ENCODE data around the gene FAM78A. TPM values are rescaled to one million over a fixed set of nuclear protein-coding genes. Genes with fewer than 3 reads are reported as not detected.

FAM78A gene
- polyA plus RNA-seq, 1 donor from 2014 or later: 0.47 TPM

DNA sequence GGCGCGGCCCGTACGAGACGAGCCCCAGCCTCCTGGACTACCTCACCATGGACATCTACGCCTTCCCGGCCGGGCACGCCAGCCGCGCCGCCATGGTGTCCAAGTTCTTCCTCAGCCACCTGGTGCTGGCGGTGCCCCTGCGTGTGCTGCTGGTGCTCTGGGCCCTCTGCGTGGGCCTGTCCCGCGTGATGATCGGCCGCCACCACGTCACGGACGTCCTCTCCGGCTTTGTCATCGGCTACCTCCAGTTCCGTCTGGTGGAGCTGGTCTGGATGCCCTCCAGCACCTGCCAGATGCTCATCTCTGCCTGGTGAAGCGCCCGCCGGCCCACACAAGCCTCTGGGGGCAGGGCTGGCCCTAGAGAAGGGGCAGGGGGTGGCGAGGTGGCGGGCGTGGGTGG is 31.7 kb upstream of the FAM78A start:
- H3K9ac ChIP-seq (ENCODE audit: low read length): no peak overlapping the region
- no peak overlapping the region for H2AFZ ChIP-seq (ENCODE audit: low read depth, low read length)
- no peaks in the 10 kb centered on the region for H3K36me3 ChIP-seq (ENCODE audit: insufficient read depth, low read length)
- H3K27me3 ChIP-seq (ENCODE audit: insufficient read depth, low read depth, low read length): no peaks in the 10 kb centered on the region
- no peaks in the 10 kb centered on the region for H4K20me1 ChIP-seq (ENCODE audit: insufficient read depth)
- no peaks in the 10 kb centered on the region for H3F3A ChIP-seq (ENCODE audit: insufficient read depth, low read length, poor library complexity, severe bottlenecking)
- H3K9me3 ChIP-seq (ENCODE audit: low read length): no peaks in the 10 kb centered on the region
- TF ChIP-seq SMC3 (conservative IDR thresholded peaks at IDR 0.05; ENCODE audit: poor library complexity) (no peak), RAD21 (conservative IDR thresholded peaks at IDR 0.05) (no peak), POLR2AphosphoS5 (IDR thresholded peaks at IDR 0.05) (no peak), EP300 (conservative IDR thresholded peaks at IDR 0.05; ENCODE audit: poor library complexity, severe bottlenecking) (no peak), TAF1 (IDR thresholded peaks at IDR 0.05; ENCODE audit: low read depth) (no peak), MXI1 (conservative IDR thresholded peaks at IDR 0.05; ENCODE audit: poor library complexity, severe bottlenecking) (no peak), EZH2 (IDR thresholded peaks at IDR 0.05; ENCODE audit: borderline replicate concordance, insufficient read depth, low read length, poor library complexity, severe bottlenecking) (no peak)
- TF ChIP-seq, protein P1, sequence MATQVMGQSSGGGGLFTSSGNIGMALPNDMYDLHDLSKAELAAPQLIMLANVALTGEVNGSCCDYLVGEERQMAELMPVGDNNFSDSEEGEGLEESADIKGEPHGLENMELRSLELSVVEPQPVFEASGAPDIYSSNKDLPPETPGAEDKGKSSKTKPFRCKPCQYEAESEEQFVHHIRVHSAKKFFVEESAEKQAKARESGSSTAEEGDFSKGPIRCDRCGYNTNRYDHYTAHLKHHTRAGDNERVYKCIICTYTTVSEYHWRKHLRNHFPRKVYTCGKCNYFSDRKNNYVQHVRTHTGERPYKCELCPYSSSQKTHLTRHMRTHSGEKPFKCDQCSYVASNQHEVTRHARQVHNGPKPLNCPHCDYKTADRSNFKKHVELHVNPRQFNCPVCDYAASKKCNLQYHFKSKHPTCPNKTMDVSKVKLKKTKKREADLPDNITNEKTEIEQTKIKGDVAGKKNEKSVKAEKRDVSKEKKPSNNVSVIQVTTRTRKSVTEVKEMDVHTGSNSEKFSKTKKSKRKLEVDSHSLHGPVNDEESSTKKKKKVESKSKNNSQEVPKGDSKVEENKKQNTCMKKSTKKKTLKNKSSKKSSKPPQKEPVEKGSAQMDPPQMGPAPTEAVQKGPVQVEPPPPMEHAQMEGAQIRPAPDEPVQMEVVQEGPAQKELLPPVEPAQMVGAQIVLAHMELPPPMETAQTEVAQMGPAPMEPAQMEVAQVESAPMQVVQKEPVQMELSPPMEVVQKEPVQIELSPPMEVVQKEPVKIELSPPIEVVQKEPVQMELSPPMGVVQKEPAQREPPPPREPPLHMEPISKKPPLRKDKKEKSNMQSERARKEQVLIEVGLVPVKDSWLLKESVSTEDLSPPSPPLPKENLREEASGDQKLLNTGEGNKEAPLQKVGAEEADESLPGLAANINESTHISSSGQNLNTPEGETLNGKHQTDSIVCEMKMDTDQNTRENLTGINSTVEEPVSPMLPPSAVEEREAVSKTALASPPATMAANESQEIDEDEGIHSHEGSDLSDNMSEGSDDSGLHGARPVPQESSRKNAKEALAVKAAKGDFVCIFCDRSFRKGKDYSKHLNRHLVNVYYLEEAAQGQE (IDR thresholded peaks at IDR 0.05; ENCODE audit: borderline replicate concordance): no peak
- TF ChIP-seq, protein P2, sequence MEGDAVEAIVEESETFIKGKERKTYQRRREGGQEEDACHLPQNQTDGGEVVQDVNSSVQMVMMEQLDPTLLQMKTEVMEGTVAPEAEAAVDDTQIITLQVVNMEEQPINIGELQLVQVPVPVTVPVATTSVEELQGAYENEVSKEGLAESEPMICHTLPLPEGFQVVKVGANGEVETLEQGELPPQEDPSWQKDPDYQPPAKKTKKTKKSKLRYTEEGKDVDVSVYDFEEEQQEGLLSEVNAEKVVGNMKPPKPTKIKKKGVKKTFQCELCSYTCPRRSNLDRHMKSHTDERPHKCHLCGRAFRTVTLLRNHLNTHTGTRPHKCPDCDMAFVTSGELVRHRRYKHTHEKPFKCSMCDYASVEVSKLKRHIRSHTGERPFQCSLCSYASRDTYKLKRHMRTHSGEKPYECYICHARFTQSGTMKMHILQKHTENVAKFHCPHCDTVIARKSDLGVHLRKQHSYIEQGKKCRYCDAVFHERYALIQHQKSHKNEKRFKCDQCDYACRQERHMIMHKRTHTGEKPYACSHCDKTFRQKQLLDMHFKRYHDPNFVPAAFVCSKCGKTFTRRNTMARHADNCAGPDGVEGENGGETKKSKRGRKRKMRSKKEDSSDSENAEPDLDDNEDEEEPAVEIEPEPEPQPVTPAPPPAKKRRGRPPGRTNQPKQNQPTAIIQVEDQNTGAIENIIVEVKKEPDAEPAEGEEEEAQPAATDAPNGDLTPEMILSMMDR (IDR thresholded peaks at IDR 0.05; ENCODE audit: poor library complexity, severe bottlenecking): no peak
- no peaks in the 10 kb centered on the region for H3K79me2 ChIP-seq (replicated peaks; ENCODE audit: insufficient read depth, low read length)
- H3K4me3 ChIP-seq (ENCODE audit: low read length): no peak overlapping the region
- no peak overlapping the region for H3K27ac ChIP-seq (ENCODE audit: low read length)
- no peak overlapping the region for H3K4me2 ChIP-seq (ENCODE audit: low read length)
- no peaks in the 10 kb centered on the region for H3K9me2 ChIP-seq (ENCODE audit: insufficient read depth, low read length)

DNA sequence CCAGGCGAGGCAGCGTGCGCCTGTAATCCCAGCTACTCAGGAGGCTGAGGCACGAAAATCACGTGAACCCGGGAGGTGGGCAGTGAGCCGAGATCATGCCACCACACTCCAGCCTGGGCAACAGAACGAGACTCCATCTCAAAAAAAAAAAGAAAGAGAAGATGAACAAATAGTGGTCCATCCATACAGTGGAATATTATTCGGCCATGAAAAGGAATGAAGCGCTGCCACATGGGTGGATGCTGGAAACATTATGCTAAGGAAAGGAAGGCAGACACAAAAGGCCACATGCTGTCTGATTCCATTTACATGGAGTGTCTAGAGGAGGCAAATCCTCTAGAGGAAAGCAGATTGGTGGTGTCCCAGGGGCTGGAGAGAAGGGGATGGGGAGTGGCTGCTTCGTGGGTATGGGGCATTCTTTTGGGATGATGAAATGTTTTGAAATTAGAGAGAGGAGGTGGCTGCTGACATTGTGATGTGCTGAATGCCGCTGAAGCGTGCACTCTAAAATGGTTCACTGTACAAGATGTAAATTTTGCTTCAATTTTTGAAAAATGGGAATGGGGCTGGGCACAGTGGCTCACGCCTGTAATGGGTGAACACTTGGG is 30.2 kb upstream of the FAM78A start:
- Histone ChIP-seq H3K36me3 (ENCODE audit: insufficient read depth, low read length) (no peaks in the 10 kb centered on the region), H2AFZ (ENCODE audit: low read depth, low read length) (no peak overlapping the region), H3K79me2 (replicated peaks; ENCODE audit: insufficient read depth, low read length) (no peaks in the 10 kb centered on the region), H3K9me2 (ENCODE audit: insufficient read depth, low read length) (no peaks in the 10 kb centered on the region), H4K20me1 (ENCODE audit: insufficient read depth) (no peaks in the 10 kb centered on the region), H3K4me3 (ENCODE audit: low read length) (no peak overlapping the region), H3K27ac (ENCODE audit: low read length) (no peak overlapping the region), H3K27me3 (ENCODE audit: insufficient read depth, low read depth, low read length) (no peaks in the 10 kb centered on the region), H3K9me3 (ENCODE audit: low read length) (no peaks in the 10 kb centered on the region), H3K4me2 (ENCODE audit: low read length) (no peak overlapping the region), H3K9ac (ENCODE audit: low read length) (no peak overlapping the region), H3F3A (ENCODE audit: insufficient read depth, low read length, poor library complexity, severe bottlenecking) (no peaks in the 10 kb centered on the region)
- TF ChIP-seq, protein P2 (IDR thresholded peaks at IDR 0.05; ENCODE audit: poor library complexity, severe bottlenecking): no peak
- no peak for TF ChIP-seq EZH2 (IDR thresholded peaks at IDR 0.05; ENCODE audit: borderline replicate concordance, insufficient read depth, low read length, poor library complexity, severe bottlenecking)
